PC-3 (cell line): Measurements from ENCODE around the gene PKM. TPM values are rescaled to one million over a fixed set of nuclear protein-coding genes. Genes with fewer than 3 reads are reported as not detected.
A peak's percentile ranks its signal among the peaks of the same experiment; 100 is the strongest.

ENCODE experiments used
- ATAC-seq: fragments of 200-7000 bp; cut with Tn5 transposase; 2 replicates; pipeline ENCODE4 v1.9.1; 2020; ENCODE audit warnings: mild to moderate bottlenecking, moderate library complexity
- BruUV-seq: library from RNA; stranded (reverse); fragments of 400-500 nt; replicated peaks from 2 replicates; lab custom pipeline; 2021; lab: Mats Ljungman, UMichigan
- CTCF ChIA-PET: fragments of 300-600 bp; sonication (Branson Sonifier 250); formaldehyde crosslinking; loops from one replicate; lab custom pipeline; 2022; ENCODE audit warnings: antibody characterized with exemption; lab: Charles Lee
- POLR2A ChIA-PET: fragments of 300-600 bp; sonication (Branson Sonifier 250); formaldehyde crosslinking; loops from one replicate; lab custom pipeline; 2022; ENCODE audit warnings: antibody characterized with exemption; ENCODE audit not compliant: unreplicated experiment; lab: Charles Lee
- DNase-seq: peaks from one replicate; pipeline ENCODE4 v3.0.0-alpha.2; 2015
- H2AFZ ChIP-seq: fragments of 300-600 bp; sonication (generic); 2 replicates; pipeline ENCODE4 v1.6.0; 2016; ENCODE audit warnings: antibody characterized with exemption, low read length
- H3F3A ChIP-seq: fragments of 300-600 bp; sonication (generic); one replicate; pipeline ENCODE4 v1.6.0; 2017; ENCODE audit warnings: antibody characterized with exemption, low read length, control low read depth, mild to moderate bottlenecking; ENCODE audit not compliant: unreplicated experiment
- H3K27ac ChIP-seq: fragments of 300-600 bp; sonication (generic); 2 replicates; pipeline ENCODE4 v1.5.1; 2016; ENCODE audit warnings: mild to moderate bottlenecking, low read length
- H3K27me3 ChIP-seq: fragments of 300-600 bp; sonication (generic); 2 replicates; pipeline ENCODE4 v1.6.1; 2016; ENCODE audit warnings: low read length, mixed read lengths
- H3K36me3 ChIP-seq: fragments of 300-600 bp; sonication (generic); 2 replicates; pipeline ENCODE4 v1.6.1; 2016; ENCODE audit warnings: low read depth, mixed run types, low read length, mixed read lengths
- H3K4me1 ChIP-seq: fragments of 300-600 bp; sonication (generic); 2 replicates; pipeline ENCODE4 v1.5.1; 2016; ENCODE audit warnings: low read length; ENCODE audit not compliant: insufficient read depth
- H3K4me2 ChIP-seq: fragments of 300-600 bp; sonication (generic); 2 replicates; pipeline ENCODE4 v1.6.0; 2016; ENCODE audit warnings: low read length
- H3K4me3 ChIP-seq: fragments of 300-600 bp; sonication (generic); 2 replicates; pipeline ENCODE4 v1.5.1; 2016; ENCODE audit warnings: mild to moderate bottlenecking, low read length, mixed read lengths
- H3K79me2 ChIP-seq: fragments of 300-600 bp; sonication (generic); 2 replicates; pipeline ENCODE4 v1.6.1; 2017; ENCODE audit warnings: low read length, mixed read lengths
- H3K9ac ChIP-seq: fragments of 300-600 bp; sonication (generic); 2 replicates; pipeline ENCODE4 v1.6.0; 2016; ENCODE audit warnings: mild to moderate bottlenecking, low read length
- H3K9me2 ChIP-seq: fragments of 300-600 bp; sonication (generic); replicated peaks from 2 replicates; pipeline ENCODE4 v1.6.1; 2016; ENCODE audit warnings: mixed run types, low read length, mixed read lengths
- H3K9me3 ChIP-seq: fragments of 300-600 bp; sonication (generic); 2 replicates; pipeline ENCODE4 v1.6.1; 2016; ENCODE audit warnings: low read length, mixed read lengths
- H4K20me1 ChIP-seq: fragments of 300-600 bp; sonication (generic); 2 replicates; pipeline ENCODE4 v1.6.1; 2016; ENCODE audit warnings: low read length, mixed read lengths
- CTCF ChIP-seq: fragments of 300-600 bp; sonication (generic); conservative IDR thresholded peaks from 2 replicates; pipeline ENCODE4 v1.5.1; 2017; ENCODE audit warnings: antibody characterized with exemption, low read depth, mild to moderate bottlenecking, low read length
- EZH2 ChIP-seq: fragments of 300-600 bp; sonication (generic); IDR thresholded peaks from one replicate; pipeline ENCODE4 v1.6.1; 2017; ENCODE audit warnings: antibody characterized with exemption, mild to moderate bottlenecking, low read length; ENCODE audit not compliant: unreplicated experiment
- EZH2phosphoT487 ChIP-seq: fragments of 300-600 bp; sonication (generic); IDR thresholded peaks from 2 replicates; pipeline ENCODE4 v1.6.1; 2018; ENCODE audit warnings: mild to moderate bottlenecking, antibody characterized with exemption, low read length, borderline replicate concordance
- intact Hi-C: fragments of 100-400 bp; cut with micrococcal nuclease; formaldehyde crosslinking; loops from 2 replicates; pipeline ENCODE4 v1.9.0; 2023
- total RNA-seq: library from RNA; depleted of rRNA; stranded (reverse); fragments of >200 nt; gene quantifications from 2 replicates; pipeline ENCODE4 v1.2.3, GENCODE V29; 2014

The PKM gene
- total RNA-seq, 1 experiment from 2014 or later, result 1,963 TPM

GRCh38 chr15:72231833-72232478 is 966 bp upstream of the PKM start:
- peak overlapping the region; percentile 70 for H2AFZ ChIP-seq
- peaks cover 12% of the 10 kb centered on the region for H3F3A ChIP-seq
- H3K4me1 ChIP-seq, result peaks cover 18% of the 10 kb centered on the region
- peak; percentile 79 for DNase-seq
- intact Hi-C loops, result no loop called here
- no peaks in the 10 kb centered on the region for H3K9me3 ChIP-seq
- peak; percentile 36 for ATAC-seq
- H3K4me3 ChIP-seq, result peak overlapping the region; percentile 93
- peaks cover 18% of the 10 kb centered on the region; the same call in 1 of the 2 replicates for H4K20me1 ChIP-seq
- TSS peak; percentile 82 for BruUV-seq
- H3K79me2 ChIP-seq, result peaks cover 62% of the 10 kb centered on the region
- TF ChIP-seq EZH2 (no peak), EZH2phosphoT487 (no peak)
- H3K9me2 ChIP-seq, result no peaks in the 10 kb centered on the region
- H3K9ac ChIP-seq, result peak overlapping the region; percentile 95
- ChIA-PET POLR2A (interaction anchor here (0.7 kb wide), 1 partner anchor 45 kb away, joined by 3 read pairs; no protein-coding TSS in a partner anchor), CTCF (no interaction called here)
- no peaks in the 10 kb centered on the region for H3K27me3 ChIP-seq
- peaks cover 9% of the 10 kb centered on the region; the same call in 1 of the 2 replicates for H3K36me3 ChIP-seq
- peak overlapping the region; percentile 86 for H3K27ac ChIP-seq
- H3K4me2 ChIP-seq, result peak overlapping the region; percentile 90

GRCh38 chr15:72230197-72231065 is 559 bp downstream of the PKM start:
- peak; percentile 72 for DNase-seq
- H2AFZ ChIP-seq, result no peak overlapping the region

More at GRCh38 chr15:72230197-72231065, 559 bp downstream of the PKM start:
- CTCF ChIA-PET, result no interaction called here
- H3K4me2 ChIP-seq, result peak overlapping the region; percentile 89
- peaks cover 31% of the 10 kb centered on the region for H4K20me1 ChIP-seq
- TF ChIP-seq EZH2 (no peak), EZH2phosphoT487 (no peak), CTCF (no peak)
- H3K36me3 ChIP-seq, result peaks cover 16% of the 10 kb centered on the region
- H3F3A ChIP-seq, result peaks cover 12% of the 10 kb centered on the region
- H3K27me3 ChIP-seq, result no peaks in the 10 kb centered on the region
- H3K4me3 ChIP-seq, result peak overlapping the region; percentile 93
- H3K9me3 ChIP-seq, result no peaks in the 10 kb centered on the region
- POLR2A ChIA-PET, result interaction anchor here (0.6 kb wide), 1 partner anchor 454 kb away, joined by 4 read pairs; no protein-coding TSS in a partner anchor
- ATAC-seq, result peak; percentile 14
- H3K79me2 ChIP-seq, result peaks cover 69% of the 10 kb centered on the region
- BruUV-seq, result no TSS peak
- intact Hi-C loops, result no loop called here
- peak overlapping the region; percentile 95 for H3K9ac ChIP-seq
- no peaks in the 10 kb centered on the region for H3K9me2 ChIP-seq
- peaks cover 23% of the 10 kb centered on the region for H3K4me1 ChIP-seq
- peak overlapping the region; percentile 86 for H3K27ac ChIP-seq
